Keratinocyte (primary cell): ENCODE measurements around the gene BRK1. TPM values are rescaled to one million over a fixed set of nuclear protein-coding genes. Genes with fewer than 3 reads are reported as not detected.

Experiments
- DNase-seq: peaks from one replicate; pipeline ENCODE4 v3.0.0-alpha.2; 2011; ENCODE audit warnings: low read depth, missing footprints, low spot score
- FAIRE-seq: peaks from 2 replicates; lab custom pipeline; 2011; peaks lifted over from hg19 to GRCh38; lab: Jason Lieb, UNC
- H2AFZ ChIP-seq: 2 replicates; pipeline ENCODE4 v1.6.0; 2012; ENCODE audit warnings: low read length, control low read depth, inconsistent platforms; ENCODE audit not compliant: control insufficient read depth
- H3K27ac ChIP-seq: 2 replicates; pipeline ENCODE4 v1.5.1; 2011; ENCODE audit warnings: low read length; ENCODE audit not compliant: control insufficient read depth, insufficient read depth
- H3K27me3 ChIP-seq: 3 replicates; pipeline ENCODE4 v1.6.0; 2011; ENCODE audit warnings: low read length; ENCODE audit not compliant: control insufficient read depth, insufficient read depth; ENCODE audit errors: extremely low read depth
- H3K36me3 ChIP-seq, 2 experiments: 2 replicates in 1 of 2; 3 replicates in 1 of 2; pipeline ENCODE4 v1.5.1; 2011; ENCODE audit warnings: low read length in 2 of 2, mild to moderate bottlenecking in 1 of 2; ENCODE audit not compliant: control insufficient read depth in 2 of 2, insufficient read depth in 2 of 2; ENCODE audit errors: extremely low read depth in 1 of 2
- H3K4me1 ChIP-seq: 3 replicates; pipeline ENCODE4 v1.5.1; 2011; ENCODE audit warnings: low read length; ENCODE audit not compliant: control insufficient read depth, insufficient read depth; ENCODE audit errors: extremely low read depth
- H3K4me2 ChIP-seq: 3 replicates; pipeline ENCODE4 v1.6.0; 2011; ENCODE audit warnings: low read depth, low read length; ENCODE audit not compliant: control insufficient read depth, insufficient read depth; ENCODE audit errors: extremely low read depth
- H3K4me3 ChIP-seq, 3 experiments: fragments of 200-600 bp in 1 of 3; sonication (generic) in 1 of 3; 2 replicates in 2 of 3; 3 replicates in 1 of 3; pipeline ENCODE4 v1.5.1; 2011 to 2016; ENCODE audit warnings: low read length in 3 of 3, mild to moderate bottlenecking in 3 of 3, control low read depth in 2 of 3, inconsistent platforms in 1 of 3, low read depth in 1 of 3, mixed read lengths in 1 of 3, mixed run types in 1 of 3, moderate library complexity in 1 of 3; ENCODE audit not compliant: control insufficient read depth in 2 of 3, insufficient read depth in 2 of 3; ENCODE audit errors: extremely low read depth in 1 of 3
- H3K79me2 ChIP-seq: 2 replicates; pipeline ENCODE4 v1.6.0; 2012; ENCODE audit warnings: low read length; ENCODE audit not compliant: control insufficient read depth, insufficient read depth
- H3K9ac ChIP-seq: 3 replicates; pipeline ENCODE4 v1.6.0; 2011; ENCODE audit warnings: low read length; ENCODE audit not compliant: control insufficient read depth, insufficient read depth; ENCODE audit errors: extremely low read depth
- H3K9me1 ChIP-seq: 3 replicates; pipeline ENCODE4 v1.6.0; 2011; ENCODE audit warnings: low read length; ENCODE audit not compliant: control insufficient read depth, insufficient read depth; ENCODE audit errors: extremely low read depth
- H3K9me3 ChIP-seq: 2 replicates; pipeline ENCODE4 v1.5.1; 2012; ENCODE audit warnings: low read depth, low read length; ENCODE audit not compliant: control insufficient read depth
- H4K20me1 ChIP-seq: 3 replicates; pipeline ENCODE4 v1.6.0; 2011; ENCODE audit warnings: low read length; ENCODE audit not compliant: control insufficient read depth, insufficient read depth; ENCODE audit errors: extremely low read depth
- CTCF ChIP-seq, 3 experiments: IDR thresholded peaks in 1 of 3; conservative IDR thresholded peaks in 1 of 3; optimal IDR thresholded peaks in 1 of 3; 2 replicates in 2 of 3; 3 replicates in 1 of 3; pipeline versions ENCODE3 to v1.5.1; 2011; ENCODE audit warnings: low read length in 3 of 3, mild to moderate bottlenecking in 3 of 3, moderate library complexity in 2 of 3, control low read depth in 1 of 3, inconsistent platforms in 1 of 3; ENCODE audit not compliant: insufficient read depth in 2 of 3; ENCODE audit errors: extremely low read depth in 1 of 3
- EZH2 ChIP-seq: IDR thresholded peaks from one replicate; pipeline ENCODE4 v1.6.1; 2012; ENCODE audit warnings: inconsistent platforms, mild to moderate bottlenecking, low read length, moderate library complexity
- dilution Hi-C: fragments of 300-500 bp; cut with MboI; formaldehyde crosslinking; loops from one replicate; pipeline ENCODE4 v1.7.0; 2020; ENCODE audit warnings: low sequenced_read_pairs; ENCODE audit not compliant: extremely low pct_ligation_motif_present
- polyA plus RNA-seq, 5 experiments: library from polyadenylated mRNA; depleted of rRNA in 3 of 5; stranded (reverse) in 3 of 5; stranded (forward) in 1 of 5; unstranded in 1 of 5; fragments of >200 nt; gene quantifications; 1 replicate in 1 of 5; 2 replicates in 3 of 5; 3 replicates in 1 of 5; pipeline versions ENCODE4 v1.2.1 to v1.2.3, GENCODE V29; 2011 to 2012; ENCODE audit warnings: missing spikeins in 2 of 5, low read depth in 1 of 5, low replicate concordance in 1 of 5

Gene BRK1
- polyA plus RNA-seq, 1 donor (not counting 4 experiments of a cell fraction or from before 2014, with no cell fraction given): 295 TPM

- no peaks in the 10 kb centered on the region for H3K9me1 ChIP-seq
- H3K27me3 ChIP-seq: no peaks in the 10 kb centered on the region
- dilution Hi-C loops: no loop called here
- peaks cover 0 to 7% of the 10 kb centered on the region in 2 experiments for H3K36me3 ChIP-seq
- H3K9ac ChIP-seq: no peak overlapping the region
- H4K20me1 ChIP-seq: no peaks in the 10 kb centered on the region
- H3K4me2 ChIP-seq: no peak overlapping the region
- no peak overlapping the region for H3K4me3 ChIP-seq
- DNase-seq (no peak), FAIRE-seq (no peak)
- no peak overlapping the region for H3K27ac ChIP-seq
- TF ChIP-seq CTCF (optimal IDR thresholded peaks at IDR 0.05 in 1 of 3, IDR thresholded peaks at IDR 0.05 in 1 of 3, conservative IDR thresholded peaks at IDR 0.05 in 1 of 3; ENCODE audit: extremely low read depth in 1 of 3, insufficient read depth in 2 of 3, low read length in 3 of 3) (no peak), EZH2 (no peak)
- no peak overlapping the region for H2AFZ ChIP-seq
- H3K4me1 ChIP-seq: no peaks in the 10 kb centered on the region
- no peaks in the 10 kb centered on the region for H3K9me3 ChIP-seq
- H3K79me2 ChIP-seq: no peaks in the 10 kb centered on the region
Measured at GRCh38 chr3:10093678-10094077, 21.8 kb upstream of the BRK1 start.

GRCh38 chr3:10099041-10099440, 16.4 kb upstream of the BRK1 start:
- Histone ChIP-seq H3K4me2 (no peak overlapping the region), H3K4me3 (no peak overlapping the region), H3K9me1 (no peaks in the 10 kb centered on the region), H3K36me3 (no peaks in the 10 kb centered on the region), H3K9me3 (no peaks in the 10 kb centered on the region), H3K27ac (no peak overlapping the region), H3K9ac (no peak overlapping the region), H3K4me1 (no peaks in the 10 kb centered on the region), H3K79me2 (no peaks in the 10 kb centered on the region), H4K20me1 (no peaks in the 10 kb centered on the region), H3K27me3 (no peaks in the 10 kb centered on the region), H2AFZ (no peak overlapping the region)
- DNase-seq (no peak), FAIRE-seq (no peak)
- TF ChIP-seq EZH2 (no peak), CTCF (optimal IDR thresholded peaks at IDR 0.05 in 1 of 3, IDR thresholded peaks at IDR 0.05 in 1 of 3, conservative IDR thresholded peaks at IDR 0.05 in 1 of 3; ENCODE audit: extremely low read depth in 1 of 3, insufficient read depth in 2 of 3, low read length in 3 of 3) (no peak)
- dilution Hi-C loops: no loop called here
